M059J (cell line): Measurements from ENCODE around the gene LEP. TPM values are rescaled to one million over a fixed set of nuclear protein-coding genes. Genes with fewer than 3 reads are reported as not detected.
"Not testable (repeated sequence)": the region's sequence is repeated elsewhere in the genome, so short reads cannot be mapped to it uniquely, and the experiment has no call there.

Experiments used
- DNase-seq: peaks from one replicate; pipeline ENCODE4 v3.0.0-alpha.2; 2012; ENCODE audit warnings: low read depth
- total RNA-seq: library from RNA; depleted of rRNA; stranded (reverse); fragments of >200 nt; shearing (Covaris generic); gene quantifications from 2 replicates; pipeline ENCODE4 v1.2.3, GENCODE V29; 2014; rRNA removed

Gene LEP
- total RNA-seq, 1 experiment from 2014 or later, result not detected

- no peak for DNase-seq
Measured at GRCh38 chr7:128271942-128272481, 30.9 kb downstream of the LEP start.

- no peak for DNase-seq
Measured at GRCh38 chr7:128274246-128274883, 33.3 kb downstream of the LEP start.

GRCh38 chr7:128274884-128275603 is 34.0 kb downstream of the LEP start:
- DNase-seq, result no peak

- no peak for DNase-seq
Measured at GRCh38 chr7:128275681-128276080, 34.6 kb downstream of the LEP start.

- no peak for DNase-seq
Measured at GRCh38 chr7:128278366-128278765, 37.3 kb downstream of the LEP start.

- DNase-seq, result no peak
Measured at GRCh38 chr7:128279124-128279713, 38.1 kb downstream of the LEP start.

- not testable (repeated sequence) for DNase-seq
Measured at GRCh38 chr7:128280451-128280850, 39.4 kb downstream of the LEP start.

GRCh38 chr7:128281605-128282380 is 40.7 kb downstream of the LEP start:
- no peak for DNase-seq

- no peak for DNase-seq
Measured at GRCh38 chr7:128284102-128284501, 43.0 kb downstream of the LEP start.

- DNase-seq, result no peak
Measured at GRCh38 chr7:128287556-128287955, 46.5 kb downstream of the LEP start.

GRCh38 chr7:128298004-128298403 is 56.9 kb downstream of the LEP start:
- not testable (repeated sequence) for DNase-seq

GRCh38 chr7:128299109-128299607 is 58.1 kb downstream of the LEP start:
- DNase-seq, result no peak

- DNase-seq, result no peak
Measured at GRCh38 chr7:128302139-128302538, 61.1 kb downstream of the LEP start.

GRCh38 chr7:128303133-128303532 is 62.1 kb downstream of the LEP start:
- DNase-seq, result no peak

- DNase-seq, result no peak
Measured at GRCh38 chr7:128303643-128304042, 62.6 kb downstream of the LEP start.

GRCh38 chr7:128304212-128304611 is 63.1 kb downstream of the LEP start:
- DNase-seq, result no peak

GRCh38 chr7:128307061-128307460 is 66.0 kb downstream of the LEP start:
- DNase-seq, result no peak

Other genes with a start within 250 kb of the LEP start
- 0.39 TPM in 1 of 2 replicates, not detected in the other for gene LRRC4, start 209.8 kb upstream of the LEP start, total RNA-seq
- gene RBM28, start 102.6 kb downstream of the LEP start, total RNA-seq, result 4.5 and 18.5 TPM in 2 replicates
- not detected in 2 replicates for gene PRRT4, start 120.4 kb downstream of the LEP start, total RNA-seq
- 40.0 and 59.1 TPM in 2 replicates for gene IMPDH1, start 168.7 kb downstream of the LEP start, total RNA-seq
- 14.5 and 17.0 TPM in 2 replicates for gene HILPDA, start 214.6 kb downstream of the LEP start, total RNA-seq
- gene METTL2B, start 235.5 kb downstream of the LEP start, total RNA-seq, result 31.3 and 36.0 TPM in 2 replicates